DOHH2 (cell line): ENCODE results near the gene TMEM92.

Experiments
- EZH2phosphoT487 ChIP-seq: fragments of 200-600 bp; sonication (generic); IDR thresholded peaks from 2 replicates; pipeline ENCODE4 v1.6.1; 2017; ENCODE audit warnings: borderline replicate concordance, mild to moderate bottlenecking, antibody characterized with exemption, low read length, moderate library complexity, mixed read lengths
- TF ChIP-seq, protein P1 (sequence below): fragments of 200-600 bp; sonication (generic); IDR thresholded peaks from one replicate; pipeline ENCODE4 v1.5.1; 2014; ENCODE audit warnings: antibody characterized with exemption, mild to moderate bottlenecking, low read depth, low read length; ENCODE audit not compliant: poor library complexity, severe bottlenecking

DNA sequence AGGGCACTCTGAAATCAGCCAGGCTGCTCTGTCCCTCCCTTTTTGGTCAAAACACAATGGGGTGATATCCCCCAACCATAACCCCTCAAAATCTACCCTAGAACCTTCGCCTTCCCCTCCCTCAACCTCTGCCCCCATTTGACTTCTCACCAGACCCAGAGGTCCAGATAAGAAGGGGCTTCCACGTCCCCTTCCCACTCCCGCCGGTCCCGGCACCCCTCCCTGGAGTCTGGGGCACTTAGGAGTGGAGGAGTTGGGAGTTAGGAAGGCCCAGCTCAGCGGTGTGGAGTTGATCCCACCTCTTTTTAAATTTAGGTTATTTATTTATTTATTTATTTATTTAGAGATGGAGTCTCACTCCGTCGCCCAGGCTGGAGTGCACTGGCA, 619 bp upstream of the TMEM92 start:
- TF ChIP-seq, protein P1, sequence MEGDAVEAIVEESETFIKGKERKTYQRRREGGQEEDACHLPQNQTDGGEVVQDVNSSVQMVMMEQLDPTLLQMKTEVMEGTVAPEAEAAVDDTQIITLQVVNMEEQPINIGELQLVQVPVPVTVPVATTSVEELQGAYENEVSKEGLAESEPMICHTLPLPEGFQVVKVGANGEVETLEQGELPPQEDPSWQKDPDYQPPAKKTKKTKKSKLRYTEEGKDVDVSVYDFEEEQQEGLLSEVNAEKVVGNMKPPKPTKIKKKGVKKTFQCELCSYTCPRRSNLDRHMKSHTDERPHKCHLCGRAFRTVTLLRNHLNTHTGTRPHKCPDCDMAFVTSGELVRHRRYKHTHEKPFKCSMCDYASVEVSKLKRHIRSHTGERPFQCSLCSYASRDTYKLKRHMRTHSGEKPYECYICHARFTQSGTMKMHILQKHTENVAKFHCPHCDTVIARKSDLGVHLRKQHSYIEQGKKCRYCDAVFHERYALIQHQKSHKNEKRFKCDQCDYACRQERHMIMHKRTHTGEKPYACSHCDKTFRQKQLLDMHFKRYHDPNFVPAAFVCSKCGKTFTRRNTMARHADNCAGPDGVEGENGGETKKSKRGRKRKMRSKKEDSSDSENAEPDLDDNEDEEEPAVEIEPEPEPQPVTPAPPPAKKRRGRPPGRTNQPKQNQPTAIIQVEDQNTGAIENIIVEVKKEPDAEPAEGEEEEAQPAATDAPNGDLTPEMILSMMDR: no peak
- no peak for TF ChIP-seq EZH2phosphoT487
